ENCODE results near the gene F2RL1. TPM values are rescaled to one million over a fixed set of nuclear protein-coding genes. Genes with fewer than 3 reads are reported as not detected.
"Not testable (repeated sequence)": the region's sequence is repeated elsewhere in the genome, so short reads cannot be mapped to it uniquely, and the experiment has no call there.

The F2RL1 gene
- polyA plus RNA-seq, 1 donor, result 0.31 TPM

- DNase-seq, result no peak
These were observed 33.0 kb downstream of the F2RL1 start for GRCh38 chr5:76851728-76852369.

- DNase-seq, result no peak
These were observed 33.9 kb downstream of the F2RL1 start for GRCh38 chr5:76852772-76853171.

GRCh38 chr5:76853741-76854140, 34.9 kb downstream of the F2RL1 start:
- not testable (repeated sequence) for DNase-seq

GRCh38 chr5:76854644-76855043, 35.8 kb downstream of the F2RL1 start:
- no peak for DNase-seq

GRCh38 chr5:76855501-76855900, 36.7 kb downstream of the F2RL1 start:
- not testable (repeated sequence) for DNase-seq

GRCh38 chr5:76855961-76856360, 37.1 kb downstream of the F2RL1 start:
- no peak for DNase-seq

- DNase-seq, result not testable (repeated sequence)
These were observed 38.0 kb downstream of the F2RL1 start for GRCh38 chr5:76856800-76857199.

- DNase-seq, result no peak
These were observed 40.9 kb downstream of the F2RL1 start for GRCh38 chr5:76859591-76860247.

GRCh38 chr5:76861612-76862011, 42.8 kb downstream of the F2RL1 start:
- no peak for DNase-seq

GRCh38 chr5:76863001-76863400, 44.2 kb downstream of the F2RL1 start:
- no peak for DNase-seq

GRCh38 chr5:76866503-76866902, 47.7 kb downstream of the F2RL1 start:
- DNase-seq, result no peak

- no peak for DNase-seq
These were observed 48.2 kb downstream of the F2RL1 start for GRCh38 chr5:76867038-76867437.

- DNase-seq, result peak; percentile 49
These were observed 49.2 kb downstream of the F2RL1 start for GRCh38 chr5:76867827-76868693.

- no peak for DNase-seq
These were observed 51.2 kb downstream of the F2RL1 start for GRCh38 chr5:76870046-76870445.

- DNase-seq, result no peak
These were observed 55.3 kb downstream of the F2RL1 start for GRCh38 chr5:76874088-76874581.

Other genes starting within 250 kb of the F2RL1 start
- gene F2RL2, start 195.6 kb upstream of the F2RL1 start, polyA plus RNA-seq (ENCODE audit: insufficient read length), result 0.25 TPM
- 19.9 TPM for gene F2R, start 102.9 kb upstream of the F2RL1 start, polyA plus RNA-seq (ENCODE audit: insufficient read length)
- gene S100Z, start 31.0 kb downstream of the F2RL1 start, polyA plus RNA-seq (ENCODE audit: insufficient read length), result 0.40 TPM
- gene CRHBP, start 134.0 kb downstream of the F2RL1 start, polyA plus RNA-seq (ENCODE audit: insufficient read length), result 0.45 TPM
- 14.4 TPM for gene AGGF1, start 211.4 kb downstream of the F2RL1 start, polyA plus RNA-seq (ENCODE audit: insufficient read length)

All from hindlimb muscle (tissue), 1 donor.